Thymus (tissue), 14 donors: ENCODE results near the gene NUDT8. TPM values are rescaled to one million over a fixed set of nuclear protein-coding genes. Genes with fewer than 3 reads are reported as not detected.

Experiments
- DNase-seq, 9 donors: peaks; one replicate each; pipeline ENCODE4 v3.0.0-alpha.2; 2013; ENCODE audit warnings: low spot score in 9 of 9, low read depth in 6 of 9, missing footprints in 1 of 9
- H3K27ac ChIP-seq, 2 donors: one replicate each; pipeline ENCODE4 v1.5.1; 2013; ENCODE audit warnings: control low read depth in 1 of 2, low read depth in 1 of 2, low read length in 1 of 2, mild to moderate bottlenecking in 1 of 2, moderate library complexity in 1 of 2
- H3K27me3 ChIP-seq, 2 donors: one replicate each; pipeline ENCODE4 v1.5.1; 2013; ENCODE audit warnings: low read length in 1 of 2; ENCODE audit not compliant: control insufficient read depth in 2 of 2, insufficient read depth in 1 of 2
- H3K36me3 ChIP-seq, 2 donors: one replicate each; pipeline ENCODE4 v1.5.1; 2013; ENCODE audit warnings: low read length in 1 of 2, mild to moderate bottlenecking in 1 of 2, moderate library complexity in 1 of 2; ENCODE audit not compliant: control insufficient read depth in 2 of 2, insufficient read depth in 2 of 2
- H3K4me1 ChIP-seq, 2 donors: one replicate each; pipeline ENCODE4 v1.5.1; 2013; ENCODE audit warnings: low read length in 2 of 2; ENCODE audit not compliant: control insufficient read depth in 2 of 2, insufficient read depth in 2 of 2
- H3K4me3 ChIP-seq, 2 donors: one replicate each; pipeline ENCODE4 v1.5.1; 2013; ENCODE audit warnings: low read length in 2 of 2, control low read depth in 1 of 2, mild to moderate bottlenecking in 1 of 2
- H3K9me3 ChIP-seq, 2 donors: one replicate each; pipeline ENCODE4 v1.5.1; 2013; ENCODE audit warnings: low read length in 1 of 2, mild to moderate bottlenecking in 1 of 2; ENCODE audit not compliant: control insufficient read depth in 2 of 2, insufficient read depth in 1 of 2
- WGBS: extraction: QIAGEN DNeasy Blood & Tissue Kit; methylation state at CpG from one replicate; pipeline ENCODE4 v1.1.7; 2013; 5-methylcytosine and 5-hydroxymethylcytosine counted together
- long read RNA-seq, 10 donors: transcript quantifications; one replicate each; lab custom pipeline, GENCODE V29; 2026
- polyA plus RNA-seq: library from polyadenylated mRNA; stranded (reverse); fragments of 200-250 nt; gene quantifications from one replicate; pipeline ENCODE4 v1.2.3, GENCODE V29; 2013
- total RNA-seq: library from RNA; stranded (reverse); fragments of 120-200 nt; gene quantifications from one replicate; pipeline ENCODE4 v1.2.4, GENCODE V29; 2013
- donor health status: healthy.

NUDT8 gene, protein sequence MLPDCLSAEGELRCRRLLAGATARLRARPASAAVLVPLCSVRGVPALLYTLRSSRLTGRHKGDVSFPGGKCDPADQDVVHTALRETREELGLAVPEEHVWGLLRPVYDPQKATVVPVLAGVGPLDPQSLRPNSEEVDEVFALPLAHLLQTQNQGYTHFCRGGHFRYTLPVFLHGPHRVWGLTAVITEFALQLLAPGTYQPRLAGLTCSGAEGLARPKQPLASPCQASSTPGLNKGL
- total RNA-seq (5.8 TPM), polyA plus RNA-seq (4.7 TPM)
- long read RNA-seq, donor 1, partial matches to known transcripts = 0 of 1 reads
- long read RNA-seq, donor 1, other reads (novel, unspliced or antisense) = 0 of 1 reads
- long read RNA-seq, donor 2 = 0 reads
- long read RNA-seq, donor 3, transcript NUDT8-202 (4 exons, 728 nt) = major isoform, 6 of 7 reads
- long read RNA-seq, donor 3, partial matches to known transcripts = 0 of 7 reads
- long read RNA-seq, donor 3, other reads (novel, unspliced or antisense) = 0 of 7 reads
- long read RNA-seq, donor 4, partial matches to known transcripts = 0 of 3 reads
- long read RNA-seq, donor 4, other reads (novel, unspliced or antisense) = 0 of 3 reads
- long read RNA-seq, donor 5, partial matches to known transcripts = 0 of 4 reads
- long read RNA-seq, donor 5, other reads (novel, unspliced or antisense) = 0 of 4 reads
- long read RNA-seq, donor 6, partial matches to known transcripts = 0 of 8 reads
- long read RNA-seq, donor 6, other reads (novel, unspliced or antisense) = 0 of 8 reads
- long read RNA-seq, donor 7, partial matches to known transcripts = 0 of 2 reads
- long read RNA-seq, donor 7, other reads (novel, unspliced or antisense) = 0 of 2 reads
- long read RNA-seq, donor 8 = 0 reads
- long read RNA-seq, donor 9, partial matches to known transcripts = 0 of 5 reads
- long read RNA-seq, donor 9, other reads (novel, unspliced or antisense) = 0 of 5 reads
- long read RNA-seq, donor 10, partial matches to known transcripts = 0 of 5 reads
- long read RNA-seq, donor 10, other reads (novel, unspliced or antisense) = 0 of 5 reads

DNA sequence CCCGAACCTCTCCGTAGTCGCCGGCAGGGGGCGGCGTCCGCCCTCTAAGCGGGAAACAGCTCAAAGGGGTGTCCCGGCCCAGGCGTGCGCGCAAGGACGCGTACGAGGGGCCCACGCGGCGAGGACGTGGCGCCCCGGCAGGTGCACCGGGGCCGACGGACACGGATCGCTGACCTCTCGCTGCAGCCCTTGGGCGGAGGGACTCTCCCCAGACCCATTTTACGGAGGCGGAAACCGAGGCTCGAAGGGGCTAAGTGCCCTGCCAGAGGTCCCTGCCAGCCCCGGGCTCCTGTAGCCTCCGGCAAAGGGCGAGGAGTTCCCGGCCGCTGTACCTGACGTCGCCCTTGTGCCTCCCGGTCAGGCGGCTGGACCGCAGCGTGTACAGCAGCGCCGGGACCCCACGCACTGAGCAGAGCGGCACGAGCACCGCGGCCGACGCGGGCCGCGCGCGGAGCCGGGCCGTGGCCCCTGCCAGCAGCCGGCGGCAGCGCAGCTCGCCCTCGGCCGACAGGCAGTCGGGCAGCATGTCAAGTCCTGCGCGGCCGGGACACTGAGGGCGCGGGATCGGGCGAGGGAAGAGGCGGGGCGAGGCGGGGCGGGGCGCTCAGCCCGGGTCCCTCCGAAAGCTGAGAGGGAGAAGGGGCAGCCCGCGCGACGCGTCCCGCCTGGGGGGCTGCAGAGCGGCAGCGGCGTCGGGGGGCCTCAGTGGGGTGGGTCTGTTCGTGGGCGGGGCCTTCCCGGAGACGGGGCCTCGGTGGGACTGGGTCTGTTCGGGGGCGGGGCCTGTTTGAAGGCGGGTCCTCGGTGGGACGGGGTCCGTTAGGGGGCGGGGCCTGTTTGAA, at the start of gene NUDT8:
Gene NUDT8, minus strand, starts transcription at position 552 of the 842 bp plus-strand sequence. Its CDS starts 26 bp downstream, at position 526.
- Histone ChIP-seq H3K27me3 (no peaks in the 10 kb centered on the region), H3K27ac (peak within 1 kb of the TSS; percentile 85 to 90), H3K4me1 (peaks cover 7 to 22% of the 10 kb centered on the region in 2 donors), H3K36me3 (no peaks in the 10 kb centered on the region), H3K4me3 (peak within 1 kb of the TSS; percentile 54 to 71), H3K9me3 (peaks cover 0 to 4% of the 10 kb centered on the region in 2 donors)
- DNase-seq = peak in 7 of 9 donors; percentile 72 to 92 (median 85)
- WGBS = under 1% methylated on average over 102 of the region's 102 CpGs

DNA sequence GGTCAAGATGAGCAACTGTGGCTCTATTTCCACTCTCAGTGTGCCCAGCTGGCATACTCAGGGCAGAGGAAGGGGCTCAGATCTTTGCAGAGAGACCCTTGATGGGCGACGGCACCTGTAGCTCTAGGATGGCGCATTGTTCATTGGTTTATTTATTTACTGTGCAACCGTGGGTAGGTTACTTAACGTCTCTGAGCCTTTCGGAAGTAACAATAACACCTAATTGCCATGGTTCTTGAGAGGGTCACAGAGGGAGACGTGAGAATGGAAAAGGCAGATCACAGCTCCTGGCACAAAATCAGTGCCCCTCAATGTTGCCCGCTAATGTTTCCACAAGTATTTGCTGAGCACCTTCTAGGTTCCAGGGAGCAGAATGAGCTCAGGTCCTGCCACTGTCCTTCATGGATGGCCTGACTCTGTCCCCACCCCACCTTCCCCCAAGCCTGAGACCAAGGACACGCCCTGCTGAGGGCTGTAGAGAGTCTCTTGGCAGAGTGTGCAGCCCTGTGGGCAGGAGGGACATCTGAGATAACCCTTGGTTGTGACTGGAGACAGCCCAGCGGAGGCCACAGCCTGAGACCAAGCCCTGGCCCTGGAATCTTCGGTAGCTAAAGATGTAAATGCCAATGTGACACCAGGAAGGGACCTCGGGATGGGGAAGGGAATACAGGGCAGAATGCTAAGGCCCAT, 45.5 kb upstream of the NUDT8 start:
- H3K27ac ChIP-seq = no peak overlapping the region

DNA sequence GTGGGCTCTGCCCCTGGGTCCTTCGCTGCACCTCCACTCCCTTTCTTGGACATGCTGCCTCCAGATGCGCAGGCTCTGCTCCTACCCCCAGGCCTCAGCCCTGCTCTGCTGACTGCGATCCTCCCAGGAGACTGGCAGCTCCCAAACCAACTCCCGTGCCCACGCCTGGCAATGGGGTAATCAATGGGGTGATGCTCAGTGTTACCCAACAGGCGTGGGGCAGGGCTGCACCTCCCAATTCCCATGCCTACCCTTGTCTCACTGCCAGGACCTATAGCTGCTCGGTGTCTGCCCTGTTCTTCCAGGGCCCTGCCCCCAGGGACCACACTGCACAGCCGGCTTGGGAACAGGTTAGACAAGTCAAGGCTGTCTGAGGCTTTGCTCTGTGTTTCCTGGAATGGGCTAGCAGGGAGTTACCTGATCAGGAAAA, 44.7 kb upstream of the NUDT8 start, which contains the start of gene ALDH3B2:
Gene ALDH3B2, minus strand, starts transcription at position 182 of the 430 bp plus-strand sequence. CDS start 7,688 bp downstream, outside the sequence.
- Histone ChIP-seq H3K27ac (no peak within 1 kb of the TSS), H3K4me1 (peaks cover 0 to 4% of the 10 kb centered on the region in 2 donors), H3K9me3 (peaks cover 0 to 12% of the 10 kb centered on the region in 2 donors), H3K4me3 (no peak within 1 kb of the TSS), H3K36me3 (no peaks in the 10 kb centered on the region), H3K27me3 (no peaks in the 10 kb centered on the region)
- DNase-seq = no peak
- 96% methylated on average over 8 of the region's 8 CpGs for WGBS

More for the DNA sequence above, 45.5 kb upstream of the NUDT8 start:
- WGBS = 98% methylated on average over 12 of the region's 12 CpGs
- Histone ChIP-seq H3K9me3 (peaks cover 0 to 12% of the 10 kb centered on the region in 2 donors), H3K36me3 (no peaks in the 10 kb centered on the region), H3K4me3 (no peak overlapping the region), H3K27me3 (no peaks in the 10 kb centered on the region), H3K4me1 (peaks cover 0 to 4% of the 10 kb centered on the region in 2 donors)
- DNase-seq = no peak

DNA sequence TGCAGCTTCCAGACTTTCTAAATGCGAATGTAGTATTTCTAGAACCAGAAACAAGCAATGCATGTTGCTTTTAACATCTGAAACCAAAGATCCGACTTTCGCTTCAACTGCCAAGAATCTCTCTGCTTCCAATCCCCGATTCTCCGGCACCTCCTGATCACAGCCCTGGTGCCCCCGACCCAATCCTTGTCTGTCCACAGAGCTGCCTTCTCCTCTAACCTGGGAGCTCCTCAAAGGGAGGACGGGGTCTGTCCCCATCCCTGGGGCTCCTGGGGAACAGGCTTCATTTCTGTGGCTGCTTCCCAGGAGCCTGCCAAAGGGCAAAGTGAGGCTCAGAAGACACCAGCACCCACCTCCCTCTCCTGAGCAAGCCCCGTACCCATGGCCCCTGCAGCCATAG, 44.2 kb upstream of the NUDT8 start:
- 88% methylated on average over 8 of the region's 8 CpGs for WGBS
- Histone ChIP-seq H3K4me3 (no peak overlapping the region), H3K9me3 (peaks cover 0 to 12% of the 10 kb centered on the region in 2 donors), H3K27ac (no peak overlapping the region), H3K4me1 (peaks cover 0 to 4% of the 10 kb centered on the region in 2 donors), H3K36me3 (no peaks in the 10 kb centered on the region), H3K27me3 (no peaks in the 10 kb centered on the region)
- DNase-seq = no peak

DNA sequence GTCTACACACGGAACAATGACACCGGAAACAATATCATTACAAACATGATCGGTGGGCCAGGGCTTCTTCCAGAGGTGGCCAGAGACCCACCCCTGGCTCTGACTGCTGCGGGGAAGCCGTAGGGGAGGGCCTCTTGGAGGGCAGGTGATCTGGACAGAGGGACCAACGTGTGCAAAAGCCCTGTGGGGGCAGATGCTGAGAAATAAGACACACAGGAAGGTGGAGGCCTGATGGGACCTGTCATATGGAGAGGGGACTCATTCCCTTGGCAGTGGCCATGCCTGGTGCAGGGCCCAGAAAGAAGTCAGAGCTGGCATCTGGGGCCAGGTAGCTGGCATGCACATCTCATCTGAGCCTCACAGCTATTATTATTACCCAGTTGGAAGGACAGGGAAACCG, 43.6 kb upstream of the NUDT8 start:
- peaks cover 0 to 12% of the 10 kb centered on the region in 2 donors for H3K9me3 ChIP-seq
- no peak overlapping the region for H3K4me3 ChIP-seq
- peaks cover under 1 to 4% of the 10 kb centered on the region in 2 donors for H3K4me1 ChIP-seq
- WGBS = 98% methylated on average over 7 of the region's 7 CpGs
- H3K36me3 ChIP-seq = no peaks in the 10 kb centered on the region
- no peak for DNase-seq
- no peaks in the 10 kb centered on the region for H3K27me3 ChIP-seq
- H3K27ac ChIP-seq = no peak overlapping the region

DNA sequence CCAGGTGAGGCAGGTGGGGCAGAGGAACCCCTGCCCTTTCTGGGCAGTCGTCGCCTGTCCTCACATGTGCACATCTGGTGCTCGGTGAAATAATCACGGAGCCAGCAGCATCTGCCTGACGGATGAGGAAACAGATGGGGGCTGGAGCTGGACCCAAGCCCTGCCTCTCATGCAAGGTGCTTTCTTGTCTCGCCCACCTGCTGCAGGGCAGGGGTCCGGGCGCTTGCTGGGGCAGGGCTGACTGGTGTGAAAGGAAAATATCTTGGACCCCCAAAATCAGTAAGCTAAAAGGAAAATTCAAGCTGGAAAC, 41.4 kb upstream of the NUDT8 start:
- no peak for DNase-seq
- Histone ChIP-seq H3K4me1 (peaks cover 14 to 26% of the 10 kb centered on the region in 2 donors), H3K4me3 (no peak overlapping the region), H3K36me3 (no peaks in the 10 kb centered on the region), H3K27ac (no peak overlapping the region), H3K27me3 (no peaks in the 10 kb centered on the region), H3K9me3 (peaks cover 0 to 12% of the 10 kb centered on the region in 2 donors)
- 26% methylated on average over 8 of the region's 8 CpGs for WGBS

- Histone ChIP-seq H3K27me3 (no peaks in the 10 kb centered on the region), H3K36me3 (no peaks in the 10 kb centered on the region), H3K27ac (no peak overlapping the region), H3K4me3 (no peak overlapping the region), H3K9me3 (peaks cover 0 to 7% of the 10 kb centered on the region in 2 donors), H3K4me1 (peaks cover 14 to 32% of the 10 kb centered on the region in 2 donors)
- WGBS = 68% methylated on average over 23 of the region's 23 CpGs
- no peak for DNase-seq
These were observed 40.8 kb upstream of the NUDT8 start for GRCh38 chr11:67670316-67671210.
